HEK293 (cell line): ENCODE results near the gene TNFRSF8.

Experiments
- CTCF ChIA-PET: fragments of 350-600 bp; formaldehyde crosslinking; extraction: SDS; loops from one replicate; lab custom pipeline; 2021; ENCODE audit warnings: antibody characterized with exemption; lab: Yijun Ruan, JAX
- POLR2A ChIA-PET: fragments of 300-600 bp; formaldehyde crosslinking; extraction: SDS; loops from one replicate; lab custom pipeline; 2020; ENCODE audit warnings: antibody characterized with exemption, inconsistent platforms; lab: Yijun Ruan, JAX
- H3K27ac ChIP-seq: fragments of 200-500 bp; sonication (Bioruptor generic); 2 replicates; pipeline ENCODE4 v1.5.1; 2014; ENCODE audit warnings: low read depth, low read length, control low read depth, inconsistent platforms; ENCODE audit errors: extremely low read depth
- H3K36me3 ChIP-seq, 2 experiments: fragments of 200-500 bp in 1 of 2; sonication (Bioruptor generic) in 1 of 2; 1 replicate in 1 of 2; 2 replicates in 1 of 2; pipeline ENCODE4 v1.5.1; 2014 to 2017; ENCODE audit warnings: inconsistent platforms in 2 of 2, low read length in 2 of 2; ENCODE audit not compliant: control insufficient read depth in 2 of 2, insufficient read depth in 1 of 2
- H3K4me1 ChIP-seq: fragments of 200-500 bp; sonication (Bioruptor generic); 2 replicates; pipeline ENCODE4 v1.5.1; 2014; ENCODE audit warnings: mild to moderate bottlenecking, low read length, inconsistent platforms; ENCODE audit not compliant: control insufficient read depth, insufficient read depth
- H3K4me3 ChIP-seq: 2 replicates; pipeline ENCODE4 v1.5.1; 2011; ENCODE audit warnings: low read depth, mild to moderate bottlenecking, control low read depth, low read length, moderate library complexity
- H3K9me3 ChIP-seq: fragments of 200-500 bp; sonication (Bioruptor generic); 2 replicates; pipeline ENCODE4 v1.5.1; 2014; ENCODE audit warnings: low read depth, low read length, inconsistent platforms; ENCODE audit not compliant: control insufficient read depth, insufficient read depth
- KLF10 ChIP-seq: fragments of 450-650 bp; IDR thresholded peaks from 2 replicates; pipeline ENCODE4 v1.5.1; 2018; ENCODE audit warnings: missing biosample characterization, mild to moderate bottlenecking, missing genetic modification characterization
- SP7 ChIP-seq: fragments of 450-650 bp; formaldehyde crosslinking; IDR thresholded peaks from 2 replicates; pipeline ENCODE4 v1.5.1; 2016; ENCODE audit warnings: missing biosample characterization, missing genetic modification characterization
- ZBTB48 ChIP-seq: fragments of 450-650 bp; formaldehyde crosslinking; IDR thresholded peaks from 2 replicates; pipeline ENCODE4 v1.5.1; 2016; ENCODE audit warnings: missing biosample characterization, missing genetic modification characterization
- ZNF175 ChIP-seq: fragments of 450-650 bp; formaldehyde crosslinking; IDR thresholded peaks from 2 replicates; pipeline ENCODE4 v1.5.1; 2016; ENCODE audit warnings: missing biosample characterization, missing genetic modification characterization
- ZNF202 ChIP-seq: fragments of 450-650 bp; formaldehyde crosslinking; IDR thresholded peaks from 2 replicates; pipeline ENCODE4 v1.5.1; 2016; ENCODE audit warnings: missing biosample characterization, missing genetic modification characterization, borderline replicate concordance
- ZNF24 ChIP-seq: fragments of 450-650 bp; formaldehyde crosslinking; IDR thresholded peaks from 2 replicates; pipeline ENCODE4 v1.5.1; 2016; ENCODE audit warnings: missing biosample characterization, missing genetic modification characterization
- ZNF37A ChIP-seq: fragments of 450-650 bp; IDR thresholded peaks from 2 replicates; pipeline ENCODE4 v1.5.1; 2018; ENCODE audit warnings: missing biosample characterization, missing genetic modification characterization
- ZNF544 ChIP-seq: fragments of 450-650 bp; formaldehyde crosslinking; IDR thresholded peaks from 2 replicates; pipeline ENCODE4 v1.5.0; 2017; ENCODE audit warnings: missing biosample characterization, missing genetic modification characterization
- ZNF596 ChIP-seq: fragments of 450-650 bp; IDR thresholded peaks from 2 replicates; pipeline ENCODE4 v1.5.0; 2018; ENCODE audit warnings: missing biosample characterization, mild to moderate bottlenecking, missing genetic modification characterization, moderate library complexity
- ZNF626 ChIP-seq: fragments of 450-650 bp; sonication (Bioruptor Pico); formaldehyde crosslinking; IDR thresholded peaks from 2 replicates; pipeline ENCODE4 v1.5.1; 2018; ENCODE audit warnings: missing biosample characterization, missing genetic modification characterization, inconsistent platforms
- ZNF664 ChIP-seq: fragments of 450-650 bp; formaldehyde crosslinking; IDR thresholded peaks from 2 replicates; pipeline ENCODE4 v1.5.1; 2016; ENCODE audit warnings: missing biosample characterization, missing genetic modification characterization
- ZNF701 ChIP-seq: fragments of 450-650 bp; formaldehyde crosslinking; IDR thresholded peaks from 2 replicates; pipeline ENCODE4 v1.5.1; 2016; ENCODE audit warnings: missing biosample characterization, missing genetic modification characterization
- ZNF785 ChIP-seq: fragments of 450-650 bp; formaldehyde crosslinking; IDR thresholded peaks from 2 replicates; pipeline ENCODE4 v1.5.1; 2016; ENCODE audit warnings: missing biosample characterization, missing genetic modification characterization
- TF ChIP-seq, protein P1 (sequence below): fragments of 450-650 bp; formaldehyde crosslinking; IDR thresholded peaks from 2 replicates; pipeline ENCODE4 v1.5.1; 2017; ENCODE audit warnings: missing biosample characterization, missing genetic modification characterization
- TF ChIP-seq, protein P2 (sequence below): fragments of 450-650 bp; formaldehyde crosslinking; optimal IDR thresholded peaks from 2 replicates; pipeline ENCODE3; 2016; ENCODE audit warnings: missing biosample characterization, mild to moderate bottlenecking, missing genetic modification characterization
- TF ChIP-seq, protein P3 (sequence below): fragments of 450-650 bp; formaldehyde crosslinking; IDR thresholded peaks from 2 replicates; pipeline ENCODE4 v1.5.1; 2016; ENCODE audit warnings: missing biosample characterization, missing genetic modification characterization
- TF ChIP-seq, protein P4 (sequence below): fragments of 450-650 bp; formaldehyde crosslinking; IDR thresholded peaks from 2 replicates; pipeline ENCODE4 v1.5.0; 2017; ENCODE audit warnings: missing biosample characterization, missing genetic modification characterization, borderline replicate concordance
- TF ChIP-seq, protein P5 (sequence below): fragments of 450-650 bp; formaldehyde crosslinking; IDR thresholded peaks from 2 replicates; pipeline ENCODE4 v1.5.1; 2016; ENCODE audit warnings: missing biosample characterization, missing genetic modification characterization
- TF ChIP-seq, protein P6 (sequence below): fragments of 450-650 bp; formaldehyde crosslinking; IDR thresholded peaks from 2 replicates; pipeline ENCODE4 v1.5.1; 2016; ENCODE audit warnings: missing biosample characterization, missing genetic modification characterization
- TF ChIP-seq, protein P7 (sequence below): fragments of 450-650 bp; formaldehyde crosslinking; IDR thresholded peaks from 2 replicates; pipeline ENCODE4 v1.5.1; 2017; ENCODE audit warnings: missing biosample characterization, missing genetic modification characterization
- TF ChIP-seq, protein P8 (sequence below): fragments of 450-650 bp; formaldehyde crosslinking; IDR thresholded peaks from 2 replicates; pipeline ENCODE4 v1.5.1; 2017; ENCODE audit warnings: missing biosample characterization, missing genetic modification characterization

The TNFRSF8 gene

DNA sequence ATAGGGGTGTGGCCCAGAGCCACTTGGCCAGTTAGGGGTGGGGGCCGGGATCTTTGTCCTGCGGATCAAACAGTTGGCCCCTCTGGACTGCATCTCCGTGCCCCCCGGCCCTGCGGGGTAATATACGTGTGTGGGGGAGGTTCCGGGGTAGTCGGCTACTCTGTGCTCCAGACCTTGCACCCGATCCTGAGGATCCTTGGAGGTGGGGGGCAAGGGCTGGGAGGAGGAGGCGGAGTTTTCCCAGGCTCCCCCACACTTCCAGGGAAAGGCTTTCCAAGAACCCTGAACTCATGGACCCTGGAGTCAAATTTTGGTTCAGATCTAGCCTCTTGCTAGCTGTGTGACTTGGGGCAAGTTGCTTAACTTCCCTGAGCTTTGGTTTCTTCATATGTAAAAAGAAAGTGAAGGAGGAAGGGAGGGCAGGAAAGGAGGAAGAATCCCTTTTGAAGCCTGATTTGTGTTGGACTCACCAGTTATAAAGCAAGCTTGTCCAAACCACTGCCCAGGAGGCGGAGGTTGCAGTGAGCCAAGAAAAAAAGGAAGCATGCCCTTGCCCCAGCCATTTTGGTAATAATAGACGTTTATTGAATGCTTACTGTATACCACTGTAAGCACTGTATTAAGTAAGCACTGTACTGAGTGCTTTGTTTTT, 43.1 kb upstream of the TNFRSF8 start:
- peaks cover 0 to 32% of the 10 kb centered on the region in 2 experiments; a peak in 2 of 3 replicates for H3K36me3 ChIP-seq
- ChIA-PET POLR2A (interaction anchor here (0.9 to 2.6 kb wide), 8 partner anchors 11 to 112 kb away, joined by 3 to 32 read pairs (median 7); partner anchors contain the start of gene MFN2), CTCF (interaction anchor here (0.6 to 1.0 kb wide), 3 partner anchors 21 to 104 kb away, joined by 3 to 5 read pairs (median 5); no protein-coding TSS in a partner anchor)
- H3K4me3 ChIP-seq = peak overlapping the region; percentile 78
- no peaks in the 10 kb centered on the region for H3K9me3 ChIP-seq
- no peaks in the 10 kb centered on the region for H3K4me1 ChIP-seq
- H3K27ac ChIP-seq = peak overlapping the region; percentile 19; the same call in 1 of the 2 replicates
- TF ChIP-seq KLF10 (tag by site-specific recombination) = no peak
- no peak for TF ChIP-seq ZNF544
- TF ChIP-seq ZNF37A (tag by site-specific recombination) = no peak
- peak; percentile 9; the same call in 1 of the 2 replicates for TF ChIP-seq ZBTB48 (tag by site-specific recombination)
- no peak for TF ChIP-seq ZNF24
- TF ChIP-seq, protein P1, sequence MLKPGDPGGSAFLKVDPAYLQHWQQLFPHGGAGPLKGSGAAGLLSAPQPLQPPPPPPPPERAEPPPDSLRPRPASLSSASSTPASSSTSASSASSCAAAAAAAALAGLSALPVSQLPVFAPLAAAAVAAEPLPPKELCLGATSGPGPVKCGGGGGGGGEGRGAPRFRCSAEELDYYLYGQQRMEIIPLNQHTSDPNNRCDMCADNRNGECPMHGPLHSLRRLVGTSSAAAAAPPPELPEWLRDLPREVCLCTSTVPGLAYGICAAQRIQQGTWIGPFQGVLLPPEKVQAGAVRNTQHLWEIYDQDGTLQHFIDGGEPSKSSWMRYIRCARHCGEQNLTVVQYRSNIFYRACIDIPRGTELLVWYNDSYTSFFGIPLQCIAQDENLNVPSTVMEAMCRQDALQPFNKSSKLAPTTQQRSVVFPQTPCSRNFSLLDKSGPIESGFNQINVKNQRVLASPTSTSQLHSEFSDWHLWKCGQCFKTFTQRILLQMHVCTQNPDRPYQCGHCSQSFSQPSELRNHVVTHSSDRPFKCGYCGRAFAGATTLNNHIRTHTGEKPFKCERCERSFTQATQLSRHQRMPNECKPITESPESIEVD = no peak
- TF ChIP-seq, protein P2, sequence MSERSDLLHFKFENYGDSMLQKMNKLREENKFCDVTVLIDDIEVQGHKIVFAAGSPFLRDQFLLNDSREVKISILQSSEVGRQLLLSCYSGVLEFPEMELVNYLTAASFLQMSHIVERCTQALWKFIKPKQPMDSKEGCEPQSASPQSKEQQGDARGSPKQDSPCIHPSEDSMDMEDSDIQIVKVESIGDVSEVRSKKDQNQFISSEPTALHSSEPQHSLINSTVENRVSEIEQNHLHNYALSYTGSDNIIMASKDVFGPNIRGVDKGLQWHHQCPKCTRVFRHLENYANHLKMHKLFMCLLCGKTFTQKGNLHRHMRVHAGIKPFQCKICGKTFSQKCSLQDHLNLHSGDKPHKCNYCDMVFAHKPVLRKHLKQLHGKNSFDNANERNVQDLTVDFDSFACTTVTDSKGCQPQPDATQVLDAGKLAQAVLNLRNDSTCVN = peak; percentile 16
- no peak for TF ChIP-seq ZNF175
- TF ChIP-seq, protein P3, sequence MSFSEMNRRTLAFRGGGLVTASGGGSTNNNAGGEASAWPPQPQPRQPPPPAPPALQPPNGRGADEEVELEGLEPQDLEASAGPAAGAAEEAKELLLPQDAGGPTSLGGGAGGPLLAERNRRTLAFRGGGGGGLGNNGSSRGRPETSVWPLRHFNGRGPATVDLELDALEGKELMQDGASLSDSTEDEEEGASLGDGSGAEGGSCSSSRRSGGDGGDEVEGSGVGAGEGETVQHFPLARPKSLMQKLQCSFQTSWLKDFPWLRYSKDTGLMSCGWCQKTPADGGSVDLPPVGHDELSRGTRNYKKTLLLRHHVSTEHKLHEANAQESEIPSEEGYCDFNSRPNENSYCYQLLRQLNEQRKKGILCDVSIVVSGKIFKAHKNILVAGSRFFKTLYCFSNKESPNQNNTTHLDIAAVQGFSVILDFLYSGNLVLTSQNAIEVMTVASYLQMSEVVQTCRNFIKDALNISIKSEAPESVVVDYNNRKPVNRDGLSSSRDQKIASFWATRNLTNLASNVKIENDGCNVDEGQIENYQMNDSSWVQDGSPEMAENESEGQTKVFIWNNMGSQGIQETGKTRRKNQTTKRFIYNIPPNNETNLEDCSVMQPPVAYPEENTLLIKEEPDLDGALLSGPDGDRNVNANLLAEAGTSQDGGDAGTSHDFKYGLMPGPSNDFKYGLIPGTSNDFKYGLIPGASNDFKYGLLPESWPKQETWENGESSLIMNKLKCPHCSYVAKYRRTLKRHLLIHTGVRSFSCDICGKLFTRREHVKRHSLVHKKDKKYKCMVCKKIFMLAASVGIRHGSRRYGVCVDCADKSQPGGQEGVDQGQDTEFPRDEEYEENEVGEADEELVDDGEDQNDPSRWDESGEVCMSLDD (tag by site-specific recombination) = 0 out of 2 replicates have a peak, but pooled peaks have one; percentile 55
- TF ChIP-seq ZNF701 = no peak
- TF ChIP-seq, protein P4, sequence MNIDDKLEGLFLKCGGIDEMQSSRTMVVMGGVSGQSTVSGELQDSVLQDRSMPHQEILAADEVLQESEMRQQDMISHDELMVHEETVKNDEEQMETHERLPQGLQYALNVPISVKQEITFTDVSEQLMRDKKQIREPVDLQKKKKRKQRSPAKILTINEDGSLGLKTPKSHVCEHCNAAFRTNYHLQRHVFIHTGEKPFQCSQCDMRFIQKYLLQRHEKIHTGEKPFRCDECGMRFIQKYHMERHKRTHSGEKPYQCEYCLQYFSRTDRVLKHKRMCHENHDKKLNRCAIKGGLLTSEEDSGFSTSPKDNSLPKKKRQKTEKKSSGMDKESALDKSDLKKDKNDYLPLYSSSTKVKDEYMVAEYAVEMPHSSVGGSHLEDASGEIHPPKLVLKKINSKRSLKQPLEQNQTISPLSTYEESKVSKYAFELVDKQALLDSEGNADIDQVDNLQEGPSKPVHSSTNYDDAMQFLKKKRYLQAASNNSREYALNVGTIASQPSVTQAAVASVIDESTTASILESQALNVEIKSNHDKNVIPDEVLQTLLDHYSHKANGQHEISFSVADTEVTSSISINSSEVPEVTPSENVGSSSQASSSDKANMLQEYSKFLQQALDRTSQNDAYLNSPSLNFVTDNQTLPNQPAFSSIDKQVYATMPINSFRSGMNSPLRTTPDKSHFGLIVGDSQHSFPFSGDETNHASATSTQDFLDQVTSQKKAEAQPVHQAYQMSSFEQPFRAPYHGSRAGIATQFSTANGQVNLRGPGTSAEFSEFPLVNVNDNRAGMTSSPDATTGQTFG = no peak
- TF ChIP-seq, protein P5, sequence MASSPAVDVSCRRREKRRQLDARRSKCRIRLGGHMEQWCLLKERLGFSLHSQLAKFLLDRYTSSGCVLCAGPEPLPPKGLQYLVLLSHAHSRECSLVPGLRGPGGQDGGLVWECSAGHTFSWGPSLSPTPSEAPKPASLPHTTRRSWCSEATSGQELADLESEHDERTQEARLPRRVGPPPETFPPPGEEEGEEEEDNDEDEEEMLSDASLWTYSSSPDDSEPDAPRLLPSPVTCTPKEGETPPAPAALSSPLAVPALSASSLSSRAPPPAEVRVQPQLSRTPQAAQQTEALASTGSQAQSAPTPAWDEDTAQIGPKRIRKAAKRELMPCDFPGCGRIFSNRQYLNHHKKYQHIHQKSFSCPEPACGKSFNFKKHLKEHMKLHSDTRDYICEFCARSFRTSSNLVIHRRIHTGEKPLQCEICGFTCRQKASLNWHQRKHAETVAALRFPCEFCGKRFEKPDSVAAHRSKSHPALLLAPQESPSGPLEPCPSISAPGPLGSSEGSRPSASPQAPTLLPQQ = no peak
- TF ChIP-seq, protein P6, sequence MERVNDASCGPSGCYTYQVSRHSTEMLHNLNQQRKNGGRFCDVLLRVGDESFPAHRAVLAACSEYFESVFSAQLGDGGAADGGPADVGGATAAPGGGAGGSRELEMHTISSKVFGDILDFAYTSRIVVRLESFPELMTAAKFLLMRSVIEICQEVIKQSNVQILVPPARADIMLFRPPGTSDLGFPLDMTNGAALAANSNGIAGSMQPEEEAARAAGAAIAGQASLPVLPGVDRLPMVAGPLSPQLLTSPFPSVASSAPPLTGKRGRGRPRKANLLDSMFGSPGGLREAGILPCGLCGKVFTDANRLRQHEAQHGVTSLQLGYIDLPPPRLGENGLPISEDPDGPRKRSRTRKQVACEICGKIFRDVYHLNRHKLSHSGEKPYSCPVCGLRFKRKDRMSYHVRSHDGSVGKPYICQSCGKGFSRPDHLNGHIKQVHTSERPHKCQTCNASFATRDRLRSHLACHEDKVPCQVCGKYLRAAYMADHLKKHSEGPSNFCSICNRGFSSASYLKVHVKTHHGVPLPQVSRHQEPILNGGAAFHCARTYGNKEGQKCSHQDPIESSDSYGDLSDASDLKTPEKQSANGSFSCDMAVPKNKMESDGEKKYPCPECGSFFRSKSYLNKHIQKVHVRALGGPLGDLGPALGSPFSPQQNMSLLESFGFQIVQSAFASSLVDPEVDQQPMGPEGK (tag by site-specific recombination) = peak; percentile 76; the same call in 1 of the 2 replicates
- TF ChIP-seq ZNF664 = 0 out of 2 replicates have a peak, but pooled peaks have one; percentile 42
- no peak for TF ChIP-seq ZNF626
- TF ChIP-seq SP7 = no peak
- no peak for TF ChIP-seq ZNF202 (tag by site-specific recombination)
- TF ChIP-seq, protein P7, sequence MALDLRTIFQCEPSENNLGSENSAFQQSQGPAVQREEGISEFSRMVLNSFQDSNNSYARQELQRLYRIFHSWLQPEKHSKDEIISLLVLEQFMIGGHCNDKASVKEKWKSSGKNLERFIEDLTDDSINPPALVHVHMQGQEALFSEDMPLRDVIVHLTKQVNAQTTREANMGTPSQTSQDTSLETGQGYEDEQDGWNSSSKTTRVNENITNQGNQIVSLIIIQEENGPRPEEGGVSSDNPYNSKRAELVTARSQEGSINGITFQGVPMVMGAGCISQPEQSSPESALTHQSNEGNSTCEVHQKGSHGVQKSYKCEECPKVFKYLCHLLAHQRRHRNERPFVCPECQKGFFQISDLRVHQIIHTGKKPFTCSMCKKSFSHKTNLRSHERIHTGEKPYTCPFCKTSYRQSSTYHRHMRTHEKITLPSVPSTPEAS (tag by site-specific recombination) = no peak
- TF ChIP-seq, protein P8, sequence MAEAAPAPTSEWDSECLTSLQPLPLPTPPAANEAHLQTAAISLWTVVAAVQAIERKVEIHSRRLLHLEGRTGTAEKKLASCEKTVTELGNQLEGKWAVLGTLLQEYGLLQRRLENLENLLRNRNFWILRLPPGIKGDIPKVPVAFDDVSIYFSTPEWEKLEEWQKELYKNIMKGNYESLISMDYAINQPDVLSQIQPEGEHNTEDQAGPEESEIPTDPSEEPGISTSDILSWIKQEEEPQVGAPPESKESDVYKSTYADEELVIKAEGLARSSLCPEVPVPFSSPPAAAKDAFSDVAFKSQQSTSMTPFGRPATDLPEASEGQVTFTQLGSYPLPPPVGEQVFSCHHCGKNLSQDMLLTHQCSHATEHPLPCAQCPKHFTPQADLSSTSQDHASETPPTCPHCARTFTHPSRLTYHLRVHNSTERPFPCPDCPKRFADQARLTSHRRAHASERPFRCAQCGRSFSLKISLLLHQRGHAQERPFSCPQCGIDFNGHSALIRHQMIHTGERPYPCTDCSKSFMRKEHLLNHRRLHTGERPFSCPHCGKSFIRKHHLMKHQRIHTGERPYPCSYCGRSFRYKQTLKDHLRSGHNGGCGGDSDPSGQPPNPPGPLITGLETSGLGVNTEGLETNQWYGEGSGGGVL (tag by site-specific recombination) = peak; percentile 3; the same call in 1 of the 2 replicates
- TF ChIP-seq ZNF596 (tag by site-specific recombination) = no peak
- TF ChIP-seq ZNF785 = no peak
